Measurements from ENCODE around the gene DET1. TPM values are rescaled to one million over a fixed set of nuclear protein-coding genes. Genes with fewer than 3 reads are reported as not detected.

Gene DET1
- total RNA-seq, 2 donors from 2014 or later = 8.2 to 8.3 TPM

DNA sequence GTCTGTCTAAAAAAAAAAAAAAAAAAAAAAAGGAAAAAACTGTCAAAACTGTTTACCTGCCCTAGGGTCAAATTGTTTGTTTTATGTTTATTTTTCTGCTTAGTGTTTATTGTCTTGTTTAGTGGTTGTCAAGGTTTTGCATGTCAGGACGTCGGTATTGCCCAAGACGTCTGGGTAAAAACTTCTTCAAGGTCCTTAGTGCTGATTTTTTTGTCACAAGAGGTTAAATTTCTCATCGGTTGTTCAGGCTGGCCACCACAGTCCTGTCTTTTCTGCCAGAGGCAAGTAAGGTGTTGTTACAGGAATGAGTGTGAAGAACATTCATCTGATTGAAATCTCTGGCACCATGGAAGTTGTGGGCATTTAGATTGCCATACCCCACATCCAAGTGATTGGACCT lies 7.0 kb downstream of the DET1 start:
- intact Hi-C loops (cut with DNase I) = no loop called here
- Histone ChIP-seq H3K4me3 (no peak overlapping the region), H3K27ac (no peak overlapping the region), H3K9me3 (no peaks in the 10 kb centered on the region), H3K36me3 (replicated peaks in 1 of 2; ENCODE audit: insufficient read depth in 1 of 2, low read depth in 2 of 2) (no peaks in the 10 kb centered on the region), H3K4me1 (no peaks in the 10 kb centered on the region), H3K27me3 (no peaks in the 10 kb centered on the region)
- TF ChIP-seq POLR2A (IDR thresholded peaks at IDR 0.05) = no peak
- TF ChIP-seq, protein P1, sequence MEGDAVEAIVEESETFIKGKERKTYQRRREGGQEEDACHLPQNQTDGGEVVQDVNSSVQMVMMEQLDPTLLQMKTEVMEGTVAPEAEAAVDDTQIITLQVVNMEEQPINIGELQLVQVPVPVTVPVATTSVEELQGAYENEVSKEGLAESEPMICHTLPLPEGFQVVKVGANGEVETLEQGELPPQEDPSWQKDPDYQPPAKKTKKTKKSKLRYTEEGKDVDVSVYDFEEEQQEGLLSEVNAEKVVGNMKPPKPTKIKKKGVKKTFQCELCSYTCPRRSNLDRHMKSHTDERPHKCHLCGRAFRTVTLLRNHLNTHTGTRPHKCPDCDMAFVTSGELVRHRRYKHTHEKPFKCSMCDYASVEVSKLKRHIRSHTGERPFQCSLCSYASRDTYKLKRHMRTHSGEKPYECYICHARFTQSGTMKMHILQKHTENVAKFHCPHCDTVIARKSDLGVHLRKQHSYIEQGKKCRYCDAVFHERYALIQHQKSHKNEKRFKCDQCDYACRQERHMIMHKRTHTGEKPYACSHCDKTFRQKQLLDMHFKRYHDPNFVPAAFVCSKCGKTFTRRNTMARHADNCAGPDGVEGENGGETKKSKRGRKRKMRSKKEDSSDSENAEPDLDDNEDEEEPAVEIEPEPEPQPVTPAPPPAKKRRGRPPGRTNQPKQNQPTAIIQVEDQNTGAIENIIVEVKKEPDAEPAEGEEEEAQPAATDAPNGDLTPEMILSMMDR (IDR thresholded peaks at IDR 0.05) = no peak
- DNase-seq = no peak
- ATAC-seq = no peak
- WGBS, 2 donors = 76 to 79% methylated on average over 4 of the region's 4 CpGs

DNA sequence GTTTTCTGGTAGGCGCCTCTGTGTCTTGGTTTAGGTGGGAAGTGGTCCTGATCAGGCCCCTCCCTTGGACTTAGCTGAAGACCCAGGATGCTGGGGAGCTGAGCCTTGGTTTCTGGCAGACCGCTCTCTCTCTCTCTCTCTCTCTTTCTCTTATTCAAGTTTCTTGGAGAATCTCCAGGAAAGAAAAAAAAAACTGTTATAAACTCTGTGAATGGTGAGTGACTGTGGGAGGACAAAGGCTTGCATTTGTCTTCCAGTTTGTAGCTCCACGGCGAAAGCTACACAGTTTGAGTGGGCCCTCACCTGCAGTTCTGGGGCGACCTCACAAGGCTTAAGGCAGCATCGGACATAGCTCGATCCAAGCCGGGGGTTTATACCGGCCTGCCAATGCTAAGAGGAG lies 7.5 kb downstream of the DET1 start:
- Histone ChIP-seq H3K4me1 (no peaks in the 10 kb centered on the region), H3K9me3 (no peaks in the 10 kb centered on the region), H3K4me3 (no peak overlapping the region), H3K27me3 (no peaks in the 10 kb centered on the region), H3K27ac (no peak overlapping the region), H3K36me3 (replicated peaks in 1 of 2; ENCODE audit: insufficient read depth in 1 of 2, low read depth in 2 of 2) (no peaks in the 10 kb centered on the region)
- TF ChIP-seq, protein P1 (IDR thresholded peaks at IDR 0.05) = no peak
- TF ChIP-seq POLR2A (IDR thresholded peaks at IDR 0.05) = no peak
- ATAC-seq = no peak
- intact Hi-C loops (cut with DNase I) = no loop called here
- WGBS, 2 donors = 77 to 90% methylated on average over 9 of the region's 9 CpGs
- no peak for DNase-seq

- Histone ChIP-seq H3K4me1 (no peaks in the 10 kb centered on the region), H3K27me3 (no peaks in the 10 kb centered on the region), H3K4me3 (no peak overlapping the region), H3K27ac (no peak overlapping the region), H3K36me3 (replicated peaks in 1 of 2; ENCODE audit: insufficient read depth in 1 of 2, low read depth in 2 of 2) (no peaks in the 10 kb centered on the region), H3K9me3 (no peaks in the 10 kb centered on the region)
- DNase-seq (no peak), ATAC-seq (no peak)
- TF ChIP-seq, protein P1 (IDR thresholded peaks at IDR 0.05) = no peak
- no peak for TF ChIP-seq POLR2A (IDR thresholded peaks at IDR 0.05)
- intact Hi-C loops (cut with DNase I) = no loop called here
- 83 to 85% methylated on average over 7 of the region's 7 CpGs for WGBS, 2 donors
Observed at GRCh38 chr15:88537591-88538317, 8.7 kb downstream of the DET1 start.

DNA sequence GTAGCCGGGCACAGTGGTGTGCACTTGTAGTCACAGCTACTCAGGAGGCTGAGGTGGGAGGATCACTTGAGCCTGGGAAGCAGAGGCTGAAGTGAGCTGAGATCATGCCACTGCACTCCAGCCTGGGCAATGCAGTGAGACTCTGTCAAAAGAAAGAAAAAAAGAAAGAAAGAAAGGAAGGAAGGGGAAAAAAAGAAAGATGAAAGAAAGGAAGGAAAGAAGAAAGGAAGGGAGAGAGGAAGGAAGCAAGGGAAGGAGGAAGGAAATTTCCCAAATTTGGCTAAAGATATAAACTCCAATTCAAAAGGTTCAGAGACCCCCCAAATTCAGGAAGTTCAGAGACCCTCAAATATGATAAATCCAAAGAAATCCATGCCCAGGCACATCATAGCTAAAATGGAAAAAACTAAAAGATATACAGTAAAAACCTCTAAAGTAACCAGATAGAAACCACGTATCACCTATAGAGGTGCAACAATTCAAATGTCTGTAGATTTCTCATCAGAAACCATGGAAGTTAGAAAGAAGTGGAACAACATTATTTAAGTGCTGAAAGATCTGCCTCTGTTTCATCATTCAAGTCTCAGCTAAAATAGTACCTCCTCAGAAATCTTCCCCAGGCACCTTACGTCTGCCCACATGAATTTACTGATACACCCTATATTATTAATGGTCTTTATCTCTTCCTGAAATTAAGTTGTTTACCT lies 10.7 kb downstream of the DET1 start:
- ATAC-seq = no peak
- TF ChIP-seq, protein P1 (IDR thresholded peaks at IDR 0.05) = no peak
- no peak for TF ChIP-seq POLR2A (IDR thresholded peaks at IDR 0.05)
- Histone ChIP-seq H3K27ac (no peak overlapping the region), H3K9me3 (no peaks in the 10 kb centered on the region), H3K27me3 (no peaks in the 10 kb centered on the region), H3K4me1 (no peaks in the 10 kb centered on the region), H3K36me3 (replicated peaks in 1 of 2; ENCODE audit: insufficient read depth in 1 of 2, low read depth in 2 of 2) (peaks cover 0 to 7% of the 10 kb centered on the region in 2 donors), H3K4me3 (no peak overlapping the region)
- no peak for DNase-seq
- intact Hi-C loops (cut with DNase I) = no loop called here
- WGBS, 2 donors = 95 to 97% methylated on average over 3 of the region's 3 CpGs

All from body of pancreas (tissue), 4 donors.